ENCODE data around the gene LHX3. TPM values are rescaled to one million over a fixed set of nuclear protein-coding genes. Genes with fewer than 3 reads are reported as not detected.

The LHX3 gene
- total RNA-seq, 1 experiment from 2014 or later = not detected

DNA sequence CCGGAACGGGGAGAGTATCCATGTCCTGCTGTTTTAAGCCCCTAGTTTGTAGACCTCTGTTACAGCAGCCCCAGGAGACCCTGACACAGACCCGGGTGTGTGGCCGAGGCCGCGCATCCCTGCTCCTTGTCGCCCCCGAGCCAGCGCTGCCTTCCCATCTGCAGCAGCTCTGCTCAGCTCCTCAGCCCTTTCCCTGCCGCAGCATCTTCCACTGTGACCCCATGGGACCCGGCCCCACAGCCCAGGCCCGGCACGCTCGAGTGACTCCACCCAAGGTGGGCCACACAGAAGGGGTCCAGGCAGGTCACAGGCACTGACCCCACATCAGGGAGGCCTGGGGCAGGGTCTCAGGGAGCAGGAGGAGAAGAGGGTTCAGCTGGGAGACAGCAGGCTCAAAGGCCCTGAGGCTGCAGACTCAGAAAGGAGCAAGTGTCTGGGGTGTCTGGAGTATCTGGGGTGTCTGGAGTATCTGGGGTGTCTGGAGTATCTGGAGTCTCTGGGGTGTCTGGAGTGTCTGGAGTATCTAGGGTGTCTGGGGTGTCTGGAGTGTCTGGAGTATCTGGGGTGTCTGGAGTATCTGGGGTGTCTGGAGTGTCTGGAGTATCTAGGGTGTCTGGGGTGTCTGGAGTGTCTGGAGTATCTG, 31.2 kb downstream of the LHX3 start:
- Mint-ChIP-seq H3K27ac (no peak overlapping the region), H3K27me3 (ENCODE audit: low read depth) (no peaks in the 10 kb centered on the region), H3K9me3 (no peaks in the 10 kb centered on the region; a peak in 2 of 5 replicates), H3K4me1 (peaks cover 26 to 54% of the 10 kb centered on the region in 2 experiments), H3K4me3 (no peak overlapping the region), H3K36me3 (ENCODE audit: insufficient read depth in 1 of 3, low read depth in 3 of 3) (no peaks in the 10 kb centered on the region)
- Histone ChIP-seq H2BK20ac (ENCODE audit: low read depth, low read length, poor library complexity, severe bottlenecking) (no peak overlapping the region), H3K27me3 (ENCODE audit: insufficient read depth, low read length) (no peaks in the 10 kb centered on the region), H3K4me1 (ENCODE audit: insufficient read depth, low read length) (peaks cover 1% of the 10 kb centered on the region; the same call in 1 of the 2 replicates), H3K56ac (ENCODE audit: insufficient read length, low read depth, low read length) (no peak overlapping the region), H3K9ac (ENCODE audit: extremely low read depth, insufficient read length, low read length) (no peak overlapping the region), H3K23ac (ENCODE audit: insufficient read length, low read depth, low read length) (no peak overlapping the region), H2BK12ac (ENCODE audit: insufficient read length, low read depth, low read length) (no peak overlapping the region), H4K20me1 (ENCODE audit: control insufficient read depth, insufficient read depth, insufficient read length) (no peaks in the 10 kb centered on the region), H3K23me2 (ENCODE audit: insufficient read length, low read depth, low read length, poor library complexity, severe bottlenecking) (no peaks in the 10 kb centered on the region), H3K18ac (ENCODE audit: insufficient read length, low read depth, low read length) (no peak overlapping the region), H4K5ac (ENCODE audit: insufficient read length, low read depth, low read length) (no peak overlapping the region), H3K9me3 (ENCODE audit: control insufficient read depth, low read depth, low read length) (no peaks in the 10 kb centered on the region), H2BK120ac (ENCODE audit: low read depth, low read length, poor library complexity, severe bottlenecking) (no peak overlapping the region), H4K91ac (ENCODE audit: insufficient read length, low read depth, low read length) (no peak overlapping the region), H2AFZ (ENCODE audit: low read length) (no peak overlapping the region), H2BK5ac (ENCODE audit: insufficient read length, low read length) (no peak overlapping the region), H3K79me1 (ENCODE audit: insufficient read depth, low read depth, low read length, poor library complexity, severe bottlenecking) (no peaks in the 10 kb centered on the region), H3K27ac (ENCODE audit: insufficient read length, low read depth, low read length) (no peak overlapping the region), H2BK15ac (ENCODE audit: low read depth, low read length) (no peak overlapping the region), H3K14ac (ENCODE audit: insufficient read depth, low read length) (no peak overlapping the region; the same call in 1 of the 2 replicates), H4K8ac (replicated peaks; ENCODE audit: insufficient read length, low read depth, low read length) (no peak overlapping the region), H3K79me2 (ENCODE audit: insufficient read depth, low read length) (no peaks in the 10 kb centered on the region), H3K4ac (ENCODE audit: low read depth, low read length) (no peak overlapping the region), H2AK5ac (ENCODE audit: insufficient read length, low read length) (no peak overlapping the region), H3K4me2 (ENCODE audit: insufficient read depth, insufficient read length, low read length) (no peak overlapping the region), H3T11ph (ENCODE audit: low read length) (no peak overlapping the region)
- TF ChIP-seq CTCF (conservative IDR thresholded peaks at IDR 0.05) = no peak
- no CpG with 5 or more reads among the region's 14 CpGs for WGBS (ENCODE audit: extremely low coverage, insufficient read length, low lambda C conversion rate)
- DNase-seq = no peak

All from H9 (cell line).